Neutrophil (primary cell): ENCODE results near the gene JMJD8.

Experiments
- H3K27ac ChIP-seq: fragments of 200-600 bp; sonication (generic); 2 replicates; pipeline ENCODE4 v1.5.1; 2016; ENCODE audit warnings: mild to moderate bottlenecking, moderate library complexity
- H3K27me3 ChIP-seq: fragments of 200-600 bp; sonication (generic); 2 replicates; pipeline ENCODE4 v1.6.0; 2016; ENCODE audit warnings: mild to moderate bottlenecking
- H3K36me3 ChIP-seq: fragments of 200-600 bp; sonication (generic); 2 replicates; pipeline ENCODE4 v1.5.1; 2017
- H3K4me1 ChIP-seq, 2 experiments: fragments of 200-600 bp in 1 of 2; sonication (generic) in 1 of 2; 1 replicate in 1 of 2; 2 replicates in 1 of 2; pipeline versions ENCODE4 v1.5.1 to v1.6.1; 2013 to 2016; ENCODE audit warnings: low read depth in 1 of 2, low read length in 1 of 2, mild to moderate bottlenecking in 1 of 2, moderate library complexity in 1 of 2; ENCODE audit not compliant: control insufficient read depth in 1 of 2, insufficient read depth in 1 of 2
- H3K4me3 ChIP-seq, 2 experiments: fragments of 200-600 bp in 1 of 2; sonication (generic) in 1 of 2; 1 replicate in 1 of 2; 2 replicates in 1 of 2; pipeline ENCODE4 v1.5.1; 2013 to 2016; ENCODE audit warnings: low read depth in 1 of 2, low read length in 1 of 2, mild to moderate bottlenecking in 1 of 2, moderate library complexity in 1 of 2
- H3K9me3 ChIP-seq: fragments of 200-600 bp; sonication (generic); 2 replicates; pipeline ENCODE4 v1.5.1; 2016
- CTCF ChIP-seq: fragments of 200-600 bp; sonication (generic); IDR thresholded peaks from 2 replicates; pipeline ENCODE4 v1.5.1; 2016; ENCODE audit warnings: antibody characterized with exemption

The JMJD8 gene

GRCh38 chr16:657487-657886 is 26.6 kb downstream of the JMJD8 start:
- Histone ChIP-seq H3K27me3 (no peaks in the 10 kb centered on the region), H3K4me1 (peaks cover 9 to 13% of the 10 kb centered on the region in 2 experiments), H3K4me3 (no peak overlapping the region), H3K9me3 (no peaks in the 10 kb centered on the region), H3K36me3 (peaks cover 6% of the 10 kb centered on the region), H3K27ac (no peak overlapping the region)
- no peak for TF ChIP-seq CTCF

GRCh38 chr16:654034-654433 is 30.1 kb downstream of the JMJD8 start:
- no peak for TF ChIP-seq CTCF
- H3K4me1 ChIP-seq, result peaks cover 9 to 12% of the 10 kb centered on the region in 2 experiments
- no peak overlapping the region for H3K4me3 ChIP-seq
- H3K36me3 ChIP-seq, result peaks cover 6% of the 10 kb centered on the region
- H3K27ac ChIP-seq, result no peak overlapping the region
- no peaks in the 10 kb centered on the region for H3K9me3 ChIP-seq
- H3K27me3 ChIP-seq, result no peaks in the 10 kb centered on the region

GRCh38 chr16:652454-653305 is 31.5 kb downstream of the JMJD8 start:
- peaks cover 6% of the 10 kb centered on the region for H3K36me3 ChIP-seq
- H3K4me1 ChIP-seq, result peaks cover 21 to 26% of the 10 kb centered on the region in 2 experiments

GRCh38 chr16:651844-652243 is 32.3 kb downstream of the JMJD8 start:
- TF ChIP-seq CTCF, result no peak
- Histone ChIP-seq H3K27ac (no peak overlapping the region), H3K4me3 (no peak overlapping the region), H3K4me1 (peaks cover 21 to 28% of the 10 kb centered on the region in 2 experiments), H3K27me3 (no peaks in the 10 kb centered on the region), H3K9me3 (no peaks in the 10 kb centered on the region), H3K36me3 (peaks cover 6% of the 10 kb centered on the region)

More at GRCh38 chr16:652454-653305, 31.5 kb downstream of the JMJD8 start:
- H3K27me3 ChIP-seq, result no peaks in the 10 kb centered on the region
- no peak overlapping the region for H3K4me3 ChIP-seq
- no peak for TF ChIP-seq CTCF
- no peaks in the 10 kb centered on the region for H3K9me3 ChIP-seq
- H3K27ac ChIP-seq, result no peak overlapping the region

GRCh38 chr16:649631-650030 is 34.5 kb downstream of the JMJD8 start:
- peak overlapping the region; percentile 78 for H3K27ac ChIP-seq
- no peaks in the 10 kb centered on the region for H3K27me3 ChIP-seq
- peaks cover 21 to 28% of the 10 kb centered on the region in 2 experiments for H3K4me1 ChIP-seq
- no peaks in the 10 kb centered on the region for H3K9me3 ChIP-seq
- H3K36me3 ChIP-seq, result no peaks in the 10 kb centered on the region
- TF ChIP-seq CTCF, result no peak
- H3K4me3 ChIP-seq, result peak overlapping the region; percentile 80 to 84
